Prostate gland (tissue), 2 donors: ENCODE measurements around the gene CSNK1G3.

Source experiments
- CTCF ChIP-seq, 4 experiments: fragments of 200-600 bp in 2 of 4; fragments of 450-650 bp in 2 of 4; sonication (generic) in 2 of 4; IDR thresholded peaks; 1 replicate in 3 of 4; 2 replicates in 1 of 4; pipeline ENCODE4 v1.5.1; 2016 to 2019; ENCODE audit warnings: antibody characterized with exemption in 4 of 4, mild to moderate bottlenecking in 2 of 4, moderate library complexity in 2 of 4
- POLR2A ChIP-seq: fragments of 450-650 bp; IDR thresholded peaks from one replicate; pipeline ENCODE4 v1.6.1; 2016; ENCODE audit warnings: antibody characterized with exemption, mild to moderate bottlenecking
- POLR2AphosphoS5 ChIP-seq: sonication (generic); formaldehyde crosslinking; IDR thresholded peaks from one replicate; pipeline ENCODE4 v1.6.1; 2017; ENCODE audit warnings: antibody characterized with exemption

GRCh38 chr5:123549256-123549904 lies 37.4 kb downstream of the CSNK1G3 start:
- TF ChIP-seq POLR2A (no peak), CTCF (IDR thresholded peaks at IDR 0.05) (no peak), POLR2AphosphoS5 (no peak)
